MCF 10A (cell line): ENCODE results near the gene RPS5. TPM values are rescaled to one million over a fixed set of nuclear protein-coding genes. Genes with fewer than 3 reads are reported as not detected.

Experiments
- Bru-seq: library from RNA; stranded (reverse); fragments of 400-500 nt; gene quantifications from one replicate; lab custom pipeline; 2021; lab: Mats Ljungman, UMichigan
- BruChase-seq, 2 experiments: library from RNA; stranded (reverse); fragments of 400-500 nt; gene quantifications; one replicate each; lab custom pipeline; 2021; lab: Mats Ljungman, UMichigan
- BruUV-seq: library from RNA; stranded (reverse); fragments of 400-500 nt; replicated peaks from 2 replicates; lab custom pipeline; 2021; lab: Mats Ljungman, UMichigan
- CTCF ChIA-PET: fragments of 300-600 bp; sonication (Branson Sonifier 250); formaldehyde crosslinking; extraction: SDS; loops from one replicate; lab custom pipeline; 2021; ENCODE audit warnings: antibody characterized with exemption, inconsistent platforms; lab: Yijun Ruan, JAX
- POLR2A ChIA-PET: fragments of 300-600, 350-650 bp; sonication (Branson Sonifier 250); formaldehyde crosslinking; extraction: SDS; loops from one replicate; lab custom pipeline; 2020; ENCODE audit warnings: antibody characterized with exemption, inconsistent platforms; lab: Yijun Ruan, JAX
- DNase-seq: peaks from one replicate; pipeline ENCODE4 v3.0.0-alpha.2; 2018; ENCODE audit not compliant: unreplicated experiment
- H3K27ac Mint-ChIP-seq: one replicate; pipeline ENCODE4 v1.8.0; 2022; ENCODE audit warnings: mild to moderate bottlenecking, low read depth, mixed read lengths; ENCODE audit not compliant: unreplicated experiment
- H3K27me3 Mint-ChIP-seq: one replicate; pipeline ENCODE4 v1.8.0; 2022; ENCODE audit warnings: mixed read lengths; ENCODE audit not compliant: insufficient read depth, unreplicated experiment
- H3K36me3 Mint-ChIP-seq: one replicate; pipeline ENCODE4 v1.8.0; 2022; ENCODE audit warnings: mild to moderate bottlenecking, moderate library complexity, mixed read lengths; ENCODE audit not compliant: insufficient read depth, unreplicated experiment
- H3K4me1 Mint-ChIP-seq: one replicate; pipeline ENCODE4 v1.8.0; 2022; ENCODE audit warnings: mixed read lengths; ENCODE audit not compliant: insufficient read depth, unreplicated experiment
- H3K4me3 Mint-ChIP-seq: one replicate; pipeline ENCODE4 v1.8.0; 2022; ENCODE audit warnings: mild to moderate bottlenecking, moderate library complexity, mixed read lengths; ENCODE audit not compliant: unreplicated experiment
- H3K9me3 Mint-ChIP-seq: one replicate; pipeline ENCODE4 v1.8.0; 2022; ENCODE audit warnings: mixed read lengths; ENCODE audit not compliant: unreplicated experiment
- CTCF ChIP-seq: fragments of 200-600 bp; IDR thresholded peaks from one replicate; pipeline ENCODE4 v1.8.0; 2022; ENCODE audit warnings: antibody characterized with exemption, mild to moderate bottlenecking; ENCODE audit not compliant: unreplicated experiment
- intact Hi-C: fragments of 100-400 bp; cut with micrococcal nuclease; formaldehyde crosslinking; loops from 2 replicates; pipeline ENCODE4 v1.14.1; 2022
- long read RNA-seq: library from polyadenylated mRNA; stranded (forward); transcript quantifications from one replicate; pipeline ENCODE4 v2.0.0, GENCODE V29; 2022
- total RNA-seq: library from RNA; stranded (reverse); gene quantifications from 2 replicates; pipeline ENCODE4 v1.2.3, GENCODE V29; 2022

The RPS5 gene
- total RNA-seq, result 1,779 and 1,872 TPM in 2 replicates
- percentile 98 among the genes with signal in this experiment for Bru-seq, nascent RNA
- BruChase-seq, experiment 1, labeled RNA remaining after a 6-hour chase, result percentile 96 among the genes with signal in this experiment
- percentile 94 among the genes with signal in this experiment for BruChase-seq, experiment 2, labeled RNA remaining after a 2-hour chase
- long read RNA-seq, transcript RPS5-202 (5 exons, 1,520 nt), result minor isoform, 98 of 1,512 reads
- long read RNA-seq, transcript RPS5-201 (6 exons, 740 nt), result major isoform, 1,374 of 1,512 reads
- long read RNA-seq, partial matches to known transcripts, result 19 of 1,512 reads
- long read RNA-seq, other reads (novel, unspliced or antisense), result 16 of 1,512 reads

GRCh38 chr19:58386576-58387337 lies at the start of gene RPS5:
Gene RPS5 (plus strand): TSS chr19:58387269. CDS start chr19:58388138, 869 bp downstream.
- intact Hi-C loops, result loop anchor here (5.0 kb wide), 1 partner anchor 159 kb away; the partner anchor contains the start of gene ZNF544
- Mint-ChIP-seq H3K36me3 (peaks cover 59% of the 10 kb centered on the region), H3K9me3 (no peaks in the 10 kb centered on the region), H3K27ac (peak within 1 kb of the TSS; percentile 98), H3K27me3 (no peaks in the 10 kb centered on the region), H3K4me3 (peak within 1 kb of the TSS; percentile 92), H3K4me1 (peaks cover 18% of the 10 kb centered on the region)
- DNase-seq, result peak; percentile 100
- ChIA-PET CTCF (interaction anchor here (0.6 to 0.9 kb wide), 2 partner anchors 20 to 138 kb away, joined by 3 to 4 read pairs; no protein-coding TSS in a partner anchor), POLR2A (interaction anchor here (0.6 to 4.7 kb wide), 10 partner anchors 9 to 133 kb away, joined by 3 to 27 read pairs (median 5); partner anchors contain the start of genes RNF225, ZBTB45, ZNF324B and ZNF497)
- TSS peak; percentile 76 for BruUV-seq
- TF ChIP-seq CTCF, result no peak

- Mint-ChIP-seq H3K36me3 (peaks cover 16% of the 10 kb centered on the region), H3K4me3 (no peak overlapping the region), H3K4me1 (no peaks in the 10 kb centered on the region), H3K27me3 (no peaks in the 10 kb centered on the region), H3K9me3 (peaks cover 7% of the 10 kb centered on the region), H3K27ac (no peak overlapping the region)
- ChIA-PET POLR2A (no interaction called here), CTCF (interaction anchor here (1.1 kb wide), 1 partner anchor 26 kb away, joined by 4 read pairs; no protein-coding TSS in a partner anchor)
- no peak for TF ChIP-seq CTCF
- intact Hi-C loops, result no loop called here
- BruUV-seq, result no TSS peak
- DNase-seq, result no peak
Observed at GRCh38 chr19:58338336-58338735, 48.7 kb upstream of the RPS5 start.

- Mint-ChIP-seq H3K27ac (no peak overlapping the region), H3K36me3 (peaks cover 16% of the 10 kb centered on the region), H3K4me1 (no peaks in the 10 kb centered on the region), H3K9me3 (peaks cover 7% of the 10 kb centered on the region), H3K27me3 (no peaks in the 10 kb centered on the region), H3K4me3 (no peak overlapping the region)
- intact Hi-C loops, result no loop called here
- no peak for TF ChIP-seq CTCF
- DNase-seq, result no peak
- ChIA-PET CTCF (interaction anchor here (1.1 kb wide), 1 partner anchor 25 kb away, joined by 4 read pairs; no protein-coding TSS in a partner anchor), POLR2A (no interaction called here)
- no TSS peak for BruUV-seq
Observed at GRCh38 chr19:58338825-58339558, 48.1 kb upstream of the RPS5 start.
